ENCODE data around the gene SERP2. TPM values are rescaled to one million over a fixed set of nuclear protein-coding genes. Genes with fewer than 3 reads are reported as not detected.

Gene SERP2
- total RNA-seq, 4 donors from 2014 or later, result 5.8 to 9.5 (median 7.4) TPM

- no peak for DNase-seq (ENCODE audit: extremely low spot score)
- H3K36me3 ChIP-seq, result no peaks in the 10 kb centered on the region
- no peak for TF ChIP-seq POLR2AphosphoS5 (IDR thresholded peaks at IDR 0.05)
- TF ChIP-seq CTCF (IDR thresholded peaks at IDR 0.05), result no peak
- no peak for TF ChIP-seq EP300 (IDR thresholded peaks at IDR 0.05)
- no peak for TF ChIP-seq POLR2A (IDR thresholded peaks at IDR 0.05; ENCODE audit: low read depth)
- no peak overlapping the region for H3K27ac ChIP-seq (replicated peaks in 1 of 4)
- intact Hi-C loops (cut with DNase I), result no loop called here
- 86% methylated on average over 3 of the region's 3 CpGs for WGBS
- no peaks in the 10 kb centered on the region for H3K27me3 ChIP-seq
- no peak overlapping the region for H3K4me3 ChIP-seq
- H3K4me1 ChIP-seq, result peaks cover 0 to 27% (median 15%) of the 10 kb centered on the region in 4 donors
- no peaks in the 10 kb centered on the region for H3K9me3 ChIP-seq
Measured at GRCh38 chr13:44398606-44399005, 25.0 kb downstream of the SERP2 start.

- intact Hi-C loops (cut with DNase I), result no loop called here
- no peak overlapping the region for H3K27ac ChIP-seq (replicated peaks in 1 of 4)
- WGBS, result 89% methylated on average over 3 of the region's 3 CpGs
- H3K4me1 ChIP-seq, result peaks cover 0 to 32% (median 12%) of the 10 kb centered on the region in 4 donors
- DNase-seq (ENCODE audit: extremely low spot score), result no peak
- TF ChIP-seq CTCF (IDR thresholded peaks at IDR 0.05) (no peak), POLR2AphosphoS5 (IDR thresholded peaks at IDR 0.05) (no peak), EP300 (IDR thresholded peaks at IDR 0.05) (no peak), POLR2A (IDR thresholded peaks at IDR 0.05; ENCODE audit: low read depth) (no peak)
- H3K9me3 ChIP-seq, result no peaks in the 10 kb centered on the region
- H3K27me3 ChIP-seq, result no peaks in the 10 kb centered on the region
- H3K4me3 ChIP-seq, result no peak overlapping the region
- no peaks in the 10 kb centered on the region for H3K36me3 ChIP-seq
Measured at GRCh38 chr13:44399074-44399473, 25.4 kb downstream of the SERP2 start.

- Histone ChIP-seq H3K27ac (replicated peaks in 1 of 4) (no peak overlapping the region), H3K4me1 (peaks cover 0 to 25% (median 12%) of the 10 kb centered on the region in 4 donors), H3K36me3 (no peaks in the 10 kb centered on the region), H3K4me3 (no peak overlapping the region), H3K9me3 (no peaks in the 10 kb centered on the region), H3K27me3 (no peaks in the 10 kb centered on the region)
- intact Hi-C loops (cut with DNase I), result no loop called here
- no peak for DNase-seq (ENCODE audit: extremely low spot score)
- no peak for TF ChIP-seq POLR2A (IDR thresholded peaks at IDR 0.05; ENCODE audit: low read depth)
- no peak for TF ChIP-seq EP300 (IDR thresholded peaks at IDR 0.05)
- TF ChIP-seq CTCF (IDR thresholded peaks at IDR 0.05), result no peak
- no peak for TF ChIP-seq POLR2AphosphoS5 (IDR thresholded peaks at IDR 0.05)
Measured at GRCh38 chr13:44400736-44401135, 27.1 kb downstream of the SERP2 start.

DNA sequence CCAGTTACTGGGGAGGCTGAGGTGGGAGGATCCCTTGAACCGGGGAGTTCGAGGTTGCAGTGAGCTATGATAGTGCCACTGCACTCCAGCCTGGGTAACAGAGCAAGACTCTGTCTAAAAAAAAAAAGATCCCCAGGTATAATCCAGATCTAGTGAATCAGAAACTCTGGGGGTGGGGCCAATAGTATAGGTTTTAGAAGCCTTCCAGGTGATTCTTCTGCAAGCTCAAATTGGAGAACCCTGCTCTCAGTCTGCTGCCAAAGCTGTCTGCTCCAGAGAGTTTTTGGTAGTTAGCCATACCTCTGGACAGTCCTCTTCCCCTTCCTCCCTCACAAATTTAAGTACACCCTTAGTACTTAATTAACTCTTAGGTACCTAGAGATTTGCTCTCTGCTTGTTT lies 28.0 kb downstream of the SERP2 start:
- DNase-seq (ENCODE audit: extremely low spot score), result no peak
- Histone ChIP-seq H3K4me1 (peaks cover 0 to 22% (median 10%) of the 10 kb centered on the region in 4 donors), H3K36me3 (no peaks in the 10 kb centered on the region), H3K4me3 (no peak overlapping the region), H3K9me3 (no peaks in the 10 kb centered on the region), H3K27me3 (no peaks in the 10 kb centered on the region), H3K27ac (replicated peaks in 1 of 4) (no peak overlapping the region)
- TF ChIP-seq EP300 (IDR thresholded peaks at IDR 0.05), result no peak
- TF ChIP-seq CTCF (IDR thresholded peaks at IDR 0.05), result no peak
- no peak for TF ChIP-seq POLR2AphosphoS5 (IDR thresholded peaks at IDR 0.05)
- no peak for TF ChIP-seq POLR2A (IDR thresholded peaks at IDR 0.05; ENCODE audit: low read depth)
- 83% methylated on average over 2 of the region's 2 CpGs for WGBS
- intact Hi-C loops (cut with DNase I), result no loop called here

GRCh38 chr13:44402899-44403445 lies 29.3 kb downstream of the SERP2 start:
- TF ChIP-seq EP300 (IDR thresholded peaks at IDR 0.05) (no peak), CTCF (IDR thresholded peaks at IDR 0.05) (no peak), POLR2AphosphoS5 (IDR thresholded peaks at IDR 0.05) (no peak), POLR2A (IDR thresholded peaks at IDR 0.05; ENCODE audit: low read depth) (no peak)
- H3K9me3 ChIP-seq, result no peaks in the 10 kb centered on the region
- no peaks in the 10 kb centered on the region for H3K36me3 ChIP-seq
- H3K4me1 ChIP-seq, result peaks cover 0 to 11% (median 0%) of the 10 kb centered on the region in 4 donors
- DNase-seq (ENCODE audit: extremely low spot score), result no peak
- intact Hi-C loops (cut with DNase I), result no loop called here
- H3K4me3 ChIP-seq, result no peak overlapping the region
- 92% methylated on average over 13 of the region's 13 CpGs for WGBS
- H3K27ac ChIP-seq (replicated peaks in 1 of 4), result no peak overlapping the region
- H3K27me3 ChIP-seq, result no peaks in the 10 kb centered on the region

Measured in esophagus muscularis mucosa (tissue), 4 donors.